DOHH2 (cell line): ENCODE measurements around the gene SLC25A6.

Experiments
- H3F3A ChIP-seq: fragments of 200-600 bp; sonication (generic), shearing (Covaris generic); 2 replicates; pipeline ENCODE4 v1.6.0; 2016; ENCODE audit warnings: antibody characterized with exemption, mild to moderate bottlenecking; ENCODE audit not compliant: control insufficient read depth, insufficient read depth
- H3K27ac ChIP-seq: fragments of 200-600 bp; sonication (generic); 2 replicates; pipeline ENCODE4 v1.5.1; 2014; ENCODE audit warnings: low read depth, mild to moderate bottlenecking, low read length, moderate library complexity
- H3K27me3 ChIP-seq: fragments of 200-600 bp; sonication (generic); 2 replicates; pipeline ENCODE4 v1.6.1; 2014; ENCODE audit warnings: mild to moderate bottlenecking, low read length, mixed read lengths; ENCODE audit not compliant: control insufficient read depth
- H3K36me3 ChIP-seq: fragments of 200-600 bp; sonication (generic); 2 replicates; pipeline ENCODE4 v1.6.1; 2014; ENCODE audit warnings: mild to moderate bottlenecking, low read length, moderate library complexity, mixed read lengths; ENCODE audit not compliant: control insufficient read depth
- H3K4me1 ChIP-seq: fragments of 200-600 bp; sonication (generic); 2 replicates; pipeline ENCODE4 v1.6.1; 2014; ENCODE audit warnings: mild to moderate bottlenecking, low read length, mixed read lengths; ENCODE audit not compliant: control insufficient read depth
- H3K4me2 ChIP-seq: fragments of 200-600 bp; sonication (generic); 2 replicates; pipeline ENCODE4 v1.6.0; 2014; ENCODE audit warnings: mild to moderate bottlenecking, low read length, moderate library complexity
- H3K4me3 ChIP-seq: fragments of 200-600 bp; sonication (generic); 2 replicates; pipeline ENCODE4 v1.5.1; 2014; ENCODE audit warnings: mild to moderate bottlenecking, low read length, mixed read lengths
- H3K79me2 ChIP-seq: fragments of 200-600 bp; sonication (generic); 2 replicates; pipeline ENCODE4 v1.6.1; 2014; ENCODE audit warnings: mild to moderate bottlenecking, low read length, mixed read lengths; ENCODE audit not compliant: control insufficient read depth
- H3K9me2 ChIP-seq: fragments of 200-600 bp; sonication (generic); replicated peaks from 2 replicates; pipeline ENCODE4 v1.6.1; 2014; ENCODE audit warnings: mild to moderate bottlenecking, low read length, mixed read lengths; ENCODE audit not compliant: control insufficient read depth
- H3K9me3 ChIP-seq: fragments of 200-600 bp; sonication (generic); 2 replicates; pipeline ENCODE4 v1.6.1; 2014; ENCODE audit warnings: antibody characterized with exemption, low read length, mixed read lengths; ENCODE audit not compliant: control insufficient read depth, insufficient read depth
- H4K20me1 ChIP-seq: fragments of 200-600 bp; sonication (generic); 2 replicates; pipeline ENCODE4 v1.6.0; 2014; ENCODE audit warnings: low read depth, mild to moderate bottlenecking, antibody characterized with exemption, low read length, moderate library complexity; ENCODE audit not compliant: control insufficient read depth, insufficient read depth
- CTCF ChIP-seq: fragments of 200-600 bp; sonication (generic); IDR thresholded peaks from one replicate; pipeline ENCODE4 v1.5.1; 2014; ENCODE audit warnings: antibody characterized with exemption, mild to moderate bottlenecking, low read depth, low read length; ENCODE audit not compliant: poor library complexity, severe bottlenecking
- EZH2phosphoT487 ChIP-seq: fragments of 200-600 bp; sonication (generic); IDR thresholded peaks from 2 replicates; pipeline ENCODE4 v1.6.1; 2017; ENCODE audit warnings: borderline replicate concordance, mild to moderate bottlenecking, antibody characterized with exemption, low read length, moderate library complexity, mixed read lengths

SLC25A6 gene

GRCh38 chrX:1385253-1386223, 6.4 kb downstream of the SLC25A6 start:
- Histone ChIP-seq H3K27ac (no peak overlapping the region), H3K27me3 (no peaks in the 10 kb centered on the region), H3K36me3 (peaks cover 69% of the 10 kb centered on the region), H3F3A (peaks cover 71% of the 10 kb centered on the region), H4K20me1 (peaks cover 31% of the 10 kb centered on the region), H3K79me2 (peaks cover 34% of the 10 kb centered on the region), H3K4me2 (no peak overlapping the region), H3K9me2 (no peaks in the 10 kb centered on the region), H3K4me1 (peaks cover 18% of the 10 kb centered on the region), H3K9me3 (no peaks in the 10 kb centered on the region), H3K4me3 (no peak overlapping the region)
- TF ChIP-seq CTCF (no peak), EZH2phosphoT487 (no peak)

- no peak overlapping the region for H3K4me3 ChIP-seq
- no peak overlapping the region for H3K27ac ChIP-seq
- H3K9me3 ChIP-seq, result no peaks in the 10 kb centered on the region
- H3K9me2 ChIP-seq, result no peaks in the 10 kb centered on the region
- TF ChIP-seq EZH2phosphoT487 (no peak), CTCF (no peak)
- no peaks in the 10 kb centered on the region for H3K27me3 ChIP-seq
- peaks cover 61% of the 10 kb centered on the region for H3K36me3 ChIP-seq
- peaks cover 23% of the 10 kb centered on the region for H4K20me1 ChIP-seq
- peaks cover 64% of the 10 kb centered on the region for H3F3A ChIP-seq
- no peak overlapping the region for H3K4me2 ChIP-seq
- peaks cover 10% of the 10 kb centered on the region for H3K4me1 ChIP-seq
- H3K79me2 ChIP-seq, result peaks cover 27% of the 10 kb centered on the region
Observed at GRCh38 chrX:1384658-1385252, 7.2 kb downstream of the SLC25A6 start.

DNA sequence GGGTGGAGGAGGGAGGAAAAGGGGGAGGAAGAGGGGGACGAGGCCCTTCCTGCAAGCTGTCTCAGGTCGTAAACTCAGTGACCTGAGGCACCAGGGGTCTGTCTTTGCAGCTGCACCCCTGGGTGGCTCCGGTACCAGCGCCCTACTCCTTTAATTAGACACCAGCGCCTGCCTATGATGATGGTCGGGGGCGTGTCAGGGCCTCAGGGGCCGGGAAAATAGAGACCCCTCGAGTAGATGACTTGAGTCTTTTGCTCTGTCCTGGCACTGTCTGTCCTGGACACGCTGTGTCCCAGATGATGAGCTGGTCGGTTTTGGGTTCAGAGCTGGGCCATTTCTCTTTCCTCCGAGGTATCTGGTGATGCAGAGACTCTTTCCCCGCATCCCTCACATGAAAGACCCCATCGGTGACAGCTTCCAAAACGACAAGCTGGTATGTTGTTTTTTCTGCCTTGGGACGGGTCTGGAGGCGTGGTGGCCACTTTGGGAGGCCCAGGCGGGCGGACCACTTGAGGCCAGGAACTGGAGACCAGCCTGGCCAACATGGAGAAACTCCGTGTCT, 11.2 kb downstream of the SLC25A6 start:
- Histone ChIP-seq H3K27me3 (no peaks in the 10 kb centered on the region), H3K4me2 (no peak overlapping the region), H3K9me2 (no peaks in the 10 kb centered on the region), H3K27ac (no peak overlapping the region), H3F3A (peaks cover 39% of the 10 kb centered on the region), H3K36me3 (peaks cover 21% of the 10 kb centered on the region), H3K4me1 (peaks cover 6% of the 10 kb centered on the region), H4K20me1 (peaks cover under 1% of the 10 kb centered on the region; the same call in 1 of the 2 replicates), H3K4me3 (no peak overlapping the region), H3K9me3 (no peaks in the 10 kb centered on the region), H3K79me2 (no peaks in the 10 kb centered on the region)
- TF ChIP-seq CTCF (no peak), EZH2phosphoT487 (no peak)
